Neuronal stem cell (in vitro differentiated cells): Measurements from ENCODE around the gene METTL2B.

Source experiments
- DNase-seq: peaks from one replicate; pipeline ENCODE4 v3.0.0-alpha.2; 2013; ENCODE audit warnings: low spot score
- H2AFZ ChIP-seq: one replicate; pipeline ENCODE4 v1.6.1; 2013; ENCODE audit warnings: mild to moderate bottlenecking, low read length, inconsistent platforms
- H2AK5ac ChIP-seq: 2 replicates; pipeline ENCODE4 v1.6.1; 2013; ENCODE audit warnings: low read depth, mild to moderate bottlenecking, inconsistent platforms, low read length, moderate library complexity, mixed read lengths
- H2BK120ac ChIP-seq: 2 replicates; pipeline ENCODE4 v1.6.1; 2013; ENCODE audit warnings: low read depth, mild to moderate bottlenecking, inconsistent platforms, low read length, moderate library complexity, mixed read lengths
- H2BK12ac ChIP-seq: one replicate; pipeline ENCODE4 v1.6.1; 2013; ENCODE audit warnings: low read length, inconsistent platforms
- H2BK15ac ChIP-seq: 2 replicates; pipeline ENCODE4 v1.6.1; 2013; ENCODE audit warnings: mild to moderate bottlenecking, low read length, inconsistent platforms, mixed read lengths
- H2BK5ac ChIP-seq: one replicate; pipeline ENCODE4 v1.6.1; 2013; ENCODE audit warnings: inconsistent platforms, mild to moderate bottlenecking, low read length, moderate library complexity
- H3K14ac ChIP-seq: one replicate; pipeline ENCODE4 v1.6.1; 2013; ENCODE audit warnings: low read length, inconsistent platforms
- H3K18ac ChIP-seq: 2 replicates; pipeline ENCODE4 v1.6.1; 2013; ENCODE audit warnings: low read length, inconsistent platforms
- H3K23ac ChIP-seq: 2 replicates; pipeline ENCODE4 v1.6.1; 2013; ENCODE audit warnings: low read depth, mild to moderate bottlenecking, mixed read lengths, low read length, inconsistent platforms; ENCODE audit not compliant: poor library complexity
- H3K27ac ChIP-seq: replicated peaks from 3 replicates; pipeline ENCODE4 v1.5.1; 2013; ENCODE audit warnings: low read length, inconsistent platforms
- H3K27me3 ChIP-seq, 3 experiments: 2 replicates each; pipeline ENCODE4 v1.6.1; 2013; ENCODE audit warnings: low read length in 3 of 3, mild to moderate bottlenecking in 2 of 3, inconsistent platforms in 1 of 3, low read depth in 1 of 3, mixed read lengths in 1 of 3, moderate library complexity in 1 of 3; ENCODE audit not compliant: control insufficient read depth in 3 of 3, insufficient read depth in 3 of 3
- H3K36me3 ChIP-seq, 2 donors: replicated peaks in 1 of 2; 2 replicates each; pipeline ENCODE4 v1.6.1; 2013; ENCODE audit warnings: low read length in 2 of 2; ENCODE audit not compliant: control insufficient read depth in 2 of 2, insufficient read depth in 2 of 2
- H3K4ac ChIP-seq: 2 replicates; pipeline ENCODE4 v1.6.1; 2013; ENCODE audit warnings: inconsistent platforms, mild to moderate bottlenecking, low read length, moderate library complexity
- H3K4me1 ChIP-seq, 2 donors: 1 replicate in 1 of 2; 2 replicates in 1 of 2; pipeline ENCODE4 v1.6.1; 2013; ENCODE audit warnings: low read length in 2 of 2, low read depth in 1 of 2; ENCODE audit not compliant: control insufficient read depth in 2 of 2, insufficient read depth in 1 of 2
- H3K4me2 ChIP-seq: one replicate; pipeline ENCODE4 v1.6.1; 2013; ENCODE audit warnings: mild to moderate bottlenecking, low read length, inconsistent platforms; ENCODE audit not compliant: insufficient read depth, poor library complexity, severe bottlenecking
- H3K4me3 ChIP-seq, 2 donors: 2 replicates each; pipeline ENCODE4 v1.5.1; 2013; ENCODE audit warnings: low read length in 2 of 2, mild to moderate bottlenecking in 2 of 2, inconsistent platforms in 1 of 2, moderate library complexity in 1 of 2
- H3K79me1 ChIP-seq: one replicate; pipeline ENCODE4 v1.6.1; 2013; ENCODE audit warnings: low read depth, mild to moderate bottlenecking, inconsistent platforms, low read length, moderate library complexity
- H3K9ac ChIP-seq: one replicate; pipeline ENCODE4 v1.6.1; 2013; ENCODE audit warnings: mild to moderate bottlenecking, low read depth, low read length, inconsistent platforms; ENCODE audit not compliant: poor library complexity
- H3K9me3 ChIP-seq, 2 donors: replicated peaks in 1 of 2; 2 replicates each; pipeline versions ENCODE3 to v1.6.1; 2013; ENCODE audit warnings: low read length in 2 of 2, mild to moderate bottlenecking in 2 of 2, inconsistent platforms in 1 of 2, low read depth in 1 of 2, mixed read lengths in 1 of 2, moderate library complexity in 1 of 2; ENCODE audit not compliant: control insufficient read depth in 2 of 2, insufficient read depth in 1 of 2
- H4K8ac ChIP-seq: one replicate; pipeline ENCODE4 v1.6.1; 2013; ENCODE audit warnings: low read depth, mild to moderate bottlenecking, inconsistent platforms, low read length, moderate library complexity
- H4K91ac ChIP-seq: one replicate; pipeline ENCODE4 v1.6.1; 2013; ENCODE audit warnings: low read length, low read depth, mild to moderate bottlenecking, inconsistent platforms; ENCODE audit not compliant: poor library complexity
- WGBS, 2 donors: extraction: QIAGEN DNeasy Blood & Tissue Kit; methylation state at CpG; one replicate each; pipeline ENCODE4 v1.1.7; 2013; ENCODE audit warnings: missing lambda C conversion rate in 2 of 2, mixed read lengths in 1 of 2; ENCODE audit not compliant: insufficient read length in 2 of 2, insufficient replicate concordance in 1 of 2; ENCODE audit errors: extremely low coverage in 2 of 2; 5-methylcytosine and 5-hydroxymethylcytosine counted together

METTL2B gene

DNA sequence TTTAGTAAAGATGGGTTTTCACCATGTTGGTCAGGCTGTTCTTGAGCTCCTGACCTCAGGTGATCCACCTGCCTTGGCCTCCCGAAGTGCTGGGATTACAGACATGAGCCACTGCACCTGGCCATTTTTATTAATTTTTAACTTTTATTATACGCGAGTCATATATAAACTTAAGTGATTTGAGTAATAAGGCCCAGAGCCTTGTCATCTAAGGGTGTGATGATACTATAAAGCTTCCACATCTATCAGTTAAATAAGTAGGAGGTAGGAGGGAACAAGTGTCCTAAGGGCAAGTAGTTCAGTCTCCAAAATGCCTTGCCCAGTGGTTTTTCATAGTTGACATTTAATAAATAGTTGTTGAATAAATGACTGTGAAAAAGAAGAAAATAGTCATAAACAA, 34.2 kb upstream of the METTL2B start:
- Histone ChIP-seq H2AFZ (no peak overlapping the region), H3K27me3 (peaks cover 0 to 56% (median 0%) of the 10 kb centered on the region in 3 experiments), H3K4ac (no peak overlapping the region), H2BK5ac (no peak overlapping the region), H4K91ac (no peak overlapping the region), H3K36me3 (no peaks in the 10 kb centered on the region), H3K4me2 (no peak overlapping the region), H3K4me1 (no peaks in the 10 kb centered on the region), H3K79me1 (no peaks in the 10 kb centered on the region), H3K9ac (no peak overlapping the region), H2BK120ac (no peak overlapping the region), H4K8ac (no peak overlapping the region), H3K14ac (no peak overlapping the region), H3K4me3 (no peak overlapping the region), H3K18ac (no peak overlapping the region), H3K23ac (no peak overlapping the region), H3K9me3 (peaks cover 0 to 4% of the 10 kb centered on the region in 2 donors), H2AK5ac (no peak overlapping the region), H2BK15ac (no peak overlapping the region), H2BK12ac (no peak overlapping the region), H3K27ac (no peak overlapping the region)
- WGBS, 2 donors = no CpG with 5 or more reads among the region's 3 CpGs
- no peak for DNase-seq

DNA sequence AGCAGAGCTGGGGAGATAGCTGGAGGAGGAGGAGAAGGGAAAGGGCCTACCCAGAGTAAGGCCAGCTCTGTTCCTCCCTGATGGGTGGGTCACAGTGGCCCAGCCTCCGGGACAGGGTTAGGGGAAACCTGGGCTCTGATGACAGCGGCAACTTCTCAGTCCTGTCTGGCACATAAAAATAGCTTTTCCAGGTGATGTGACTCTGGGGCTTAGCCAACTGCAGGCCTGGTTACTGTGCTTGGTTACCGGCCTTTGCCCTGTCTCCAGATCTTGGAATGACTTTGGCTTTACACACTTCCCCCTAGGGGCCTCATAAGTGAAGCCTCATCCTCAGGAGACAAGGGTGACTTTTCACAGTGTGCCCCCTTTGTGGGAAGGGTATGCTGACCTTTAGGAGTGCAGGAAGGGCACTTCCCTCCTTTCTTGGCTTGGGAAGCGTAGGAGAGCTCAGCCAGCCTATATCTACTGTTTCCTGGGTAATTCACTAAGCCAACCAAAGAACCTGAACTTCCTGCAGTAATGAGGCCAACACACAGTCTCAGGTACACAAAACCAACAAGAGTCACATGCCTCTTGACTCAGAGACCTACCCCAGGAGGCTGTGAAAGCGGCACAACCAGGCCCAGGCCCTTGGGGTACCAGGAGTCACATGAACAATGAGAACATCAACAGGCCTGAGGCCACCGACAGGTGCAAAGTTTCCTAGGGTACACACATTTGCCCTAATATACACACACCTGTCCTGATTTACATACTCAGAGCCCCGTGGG, 32.5 kb upstream of the METTL2B start:
- Histone ChIP-seq H3K4ac (no peak overlapping the region), H3K36me3 (no peaks in the 10 kb centered on the region), H3K23ac (no peak overlapping the region), H3K14ac (peak overlapping the region; percentile 48), H3K27me3 (peaks cover 0 to 49% (median 0%) of the 10 kb centered on the region in 3 experiments), H2BK5ac (no peak overlapping the region), H2BK15ac (no peak overlapping the region), H3K4me2 (no peak overlapping the region), H3K9me3 (no peaks in the 10 kb centered on the region), H3K18ac (no peak overlapping the region), H3K4me1 (no peaks in the 10 kb centered on the region), H2BK120ac (no peak overlapping the region), H2BK12ac (no peak overlapping the region), H4K91ac (no peak overlapping the region), H2AFZ (no peak overlapping the region), H4K8ac (no peak overlapping the region), H3K79me1 (no peaks in the 10 kb centered on the region), H3K27ac (no peak overlapping the region), H3K9ac (no peak overlapping the region), H2AK5ac (no peak overlapping the region), H3K4me3 (no peak overlapping the region)
- WGBS, 2 donors = no CpG with 5 or more reads among the region's 7 CpGs
- DNase-seq = no peak

DNA sequence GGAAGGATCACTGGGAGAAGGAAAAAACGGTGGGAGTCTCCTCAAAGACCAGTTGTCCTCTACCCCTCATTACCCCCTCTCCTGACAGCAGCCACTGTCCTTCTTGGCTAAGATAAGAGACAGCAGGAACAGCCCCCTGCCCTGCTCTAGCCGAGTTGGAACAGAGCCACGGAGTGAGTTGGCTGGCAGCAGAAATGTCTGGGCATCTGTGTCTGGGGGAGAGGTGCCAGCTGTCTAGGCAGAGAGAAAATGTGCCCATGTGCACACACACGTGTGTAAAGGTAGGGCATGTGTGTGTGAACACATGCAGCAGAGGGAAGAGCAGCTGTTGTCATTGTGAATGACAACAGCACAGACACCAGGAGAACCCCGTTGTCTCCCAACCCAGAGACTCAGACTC, 30.2 kb upstream of the METTL2B start:
- Histone ChIP-seq H3K4me3 (no peak overlapping the region), H2BK15ac (no peak overlapping the region), H3K14ac (no peak overlapping the region), H2BK12ac (no peak overlapping the region), H3K18ac (no peak overlapping the region), H2AK5ac (no peak overlapping the region), H3K36me3 (no peaks in the 10 kb centered on the region), H4K91ac (no peak overlapping the region), H3K9ac (no peak overlapping the region), H3K4me2 (no peak overlapping the region), H3K79me1 (no peaks in the 10 kb centered on the region), H3K23ac (no peak overlapping the region), H2BK5ac (no peak overlapping the region), H3K27ac (no peak overlapping the region), H2BK120ac (no peak overlapping the region), H3K9me3 (no peaks in the 10 kb centered on the region), H4K8ac (no peak overlapping the region), H3K4ac (no peak overlapping the region), H3K4me1 (no peaks in the 10 kb centered on the region), H3K27me3 (peaks cover 0 to 47% (median 0%) of the 10 kb centered on the region in 3 experiments), H2AFZ (no peak overlapping the region)
- no peak for DNase-seq
- WGBS, 2 donors = no CpG with 5 or more reads among the region's 5 CpGs

DNA sequence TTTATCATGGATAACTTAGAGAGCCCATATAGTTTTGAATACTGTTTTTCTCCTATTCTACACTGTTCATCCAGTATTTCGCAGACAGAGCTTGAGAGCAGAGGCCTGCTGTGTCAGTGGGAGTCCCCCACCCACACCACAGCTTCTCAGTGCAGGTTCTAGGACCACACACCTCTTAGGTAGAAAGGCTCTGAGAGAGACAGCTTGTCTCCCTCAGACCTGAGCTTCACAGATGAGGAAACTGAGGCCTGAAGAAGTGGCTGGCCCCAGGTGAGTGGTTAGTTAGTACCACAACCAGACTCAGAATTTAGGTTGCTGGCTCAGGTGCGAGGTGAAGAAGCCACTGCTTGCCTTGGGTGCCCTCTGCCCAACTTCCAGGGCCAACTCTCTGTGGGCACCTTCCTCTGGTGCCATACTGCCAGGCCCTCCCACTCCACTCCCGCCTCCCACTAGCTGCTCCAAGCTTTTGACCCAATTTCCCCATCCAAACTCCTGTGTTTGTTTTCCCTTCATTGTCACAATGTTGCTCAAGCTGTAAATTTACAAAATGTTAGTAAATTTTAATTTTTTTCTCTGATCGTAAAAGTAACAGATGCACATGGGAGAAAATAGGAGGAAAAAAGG, 28.5 kb upstream of the METTL2B start:
- Histone ChIP-seq H3K9me3 (no peaks in the 10 kb centered on the region), H2BK12ac (no peak overlapping the region), H3K4me3 (no peak overlapping the region), H3K27ac (no peak overlapping the region), H3K14ac (no peak overlapping the region), H3K36me3 (no peaks in the 10 kb centered on the region), H3K9ac (no peak overlapping the region), H4K8ac (no peak overlapping the region), H3K18ac (no peak overlapping the region), H2AFZ (no peak overlapping the region), H3K4me1 (no peaks in the 10 kb centered on the region), H2BK120ac (no peak overlapping the region), H3K23ac (no peak overlapping the region), H4K91ac (no peak overlapping the region), H3K4me2 (no peak overlapping the region), H3K4ac (no peak overlapping the region), H3K79me1 (no peaks in the 10 kb centered on the region), H2AK5ac (no peak overlapping the region), H2BK15ac (no peak overlapping the region), H3K27me3 (peaks cover 0 to 44% (median 0%) of the 10 kb centered on the region in 3 experiments), H2BK5ac (no peak overlapping the region)
- WGBS, 2 donors = no CpG with 5 or more reads among the region's 4 CpGs
- DNase-seq = no peak
